Calu3 (cell line): ENCODE measurements around the gene VEGFB. TPM values are rescaled to one million over a fixed set of nuclear protein-coding genes. Genes with fewer than 3 reads are reported as not detected.

Experiments
- BruUV-seq: library from RNA; stranded (reverse); fragments of 400-500 nt; replicated peaks from 2 replicates; lab custom pipeline; 2021; lab: Mats Ljungman, UMichigan
- CTCF ChIA-PET: fragments of 300-600 bp; sonication (Branson Sonifier 250); formaldehyde crosslinking; loops from one replicate; lab custom pipeline; 2022; ENCODE audit warnings: antibody characterized with exemption; lab: Charles Lee
- DNase-seq: peaks from one replicate; pipeline ENCODE4 v3.0.0; 2022
- H3K27ac Mint-ChIP-seq: one replicate; pipeline ENCODE4 v1.8.0; 2022; ENCODE audit warnings: mixed read lengths; ENCODE audit not compliant: unreplicated experiment
- H3K27me3 Mint-ChIP-seq: one replicate; pipeline ENCODE4 v1.8.0; 2022; ENCODE audit warnings: mixed read lengths; ENCODE audit not compliant: unreplicated experiment
- H3K36me3 Mint-ChIP-seq: one replicate; pipeline ENCODE4 v1.8.0; 2022; ENCODE audit warnings: mild to moderate bottlenecking, moderate library complexity, mixed read lengths; ENCODE audit not compliant: insufficient read depth, unreplicated experiment
- H3K4me1 Mint-ChIP-seq: one replicate; pipeline ENCODE4 v1.8.0; 2022; ENCODE audit warnings: mild to moderate bottlenecking, low read depth, mixed read lengths; ENCODE audit not compliant: unreplicated experiment
- H3K4me3 Mint-ChIP-seq: one replicate; pipeline ENCODE4 v1.8.0; 2022; ENCODE audit warnings: mild to moderate bottlenecking, low read depth, moderate library complexity, mixed read lengths; ENCODE audit not compliant: unreplicated experiment
- H3K9me3 Mint-ChIP-seq: one replicate; pipeline ENCODE4 v1.8.0; 2022; ENCODE audit warnings: low read depth, mixed read lengths; ENCODE audit not compliant: unreplicated experiment
- CTCF ChIP-seq: fragments of 200-600 bp; IDR thresholded peaks from one replicate; pipeline ENCODE4 v1.8.0; 2022; ENCODE audit warnings: antibody characterized with exemption; ENCODE audit not compliant: unreplicated experiment
- intact Hi-C: fragments of 100-400 bp; cut with micrococcal nuclease; formaldehyde crosslinking; loops from one replicate; pipeline ENCODE4 v1.10.0; 2022; ENCODE audit not compliant: unreplicated experiment
- total RNA-seq: library from RNA; stranded (reverse); gene quantifications from 2 replicates; pipeline ENCODE4 v1.2.3, GENCODE V29; 2022

Gene VEGFB
- total RNA-seq, 1 experiment from 2014 or later = 91.5 TPM

DNA sequence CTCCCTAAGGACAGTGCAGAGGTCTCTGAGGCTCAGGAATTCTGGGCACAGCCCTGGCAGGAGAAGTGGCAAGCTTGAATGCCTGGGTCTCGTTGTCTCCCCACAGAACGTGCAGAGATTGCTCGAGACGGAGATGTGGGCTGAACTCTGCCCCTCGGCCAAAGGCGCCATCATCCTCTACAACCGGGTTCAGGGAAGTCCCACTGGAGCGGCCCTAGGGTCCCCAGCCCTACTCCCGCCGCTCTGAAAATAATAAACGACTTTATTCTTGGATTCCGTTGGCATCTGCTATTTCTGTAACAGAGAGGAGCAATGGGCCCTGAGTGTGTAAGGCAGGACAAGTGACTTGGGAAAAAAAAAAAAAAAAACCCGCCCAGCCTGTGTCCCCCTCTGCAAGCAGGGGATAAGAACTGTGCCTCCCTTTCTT is 4.6 kb upstream of the VEGFB start:
- no peaks in the 10 kb centered on the region for H3K9me3 Mint-ChIP-seq
- intact Hi-C loops = no loop called here
- peak overlapping the region; percentile 50 for H3K27ac Mint-ChIP-seq
- CTCF ChIA-PET = interaction anchor here (0.6 to 0.8 kb wide), 3 partner anchors 45 to 442 kb away, joined by 3 to 7 read pairs (median 4); no protein-coding TSS in a partner anchor
- no peak for TF ChIP-seq CTCF
- H3K36me3 Mint-ChIP-seq = peaks cover 81% of the 10 kb centered on the region
- no peak for DNase-seq
- no TSS peak for BruUV-seq
- peak overlapping the region; percentile 92 for H3K4me3 Mint-ChIP-seq
- no peaks in the 10 kb centered on the region for H3K27me3 Mint-ChIP-seq
- H3K4me1 Mint-ChIP-seq = peaks cover 7% of the 10 kb centered on the region

DNA sequence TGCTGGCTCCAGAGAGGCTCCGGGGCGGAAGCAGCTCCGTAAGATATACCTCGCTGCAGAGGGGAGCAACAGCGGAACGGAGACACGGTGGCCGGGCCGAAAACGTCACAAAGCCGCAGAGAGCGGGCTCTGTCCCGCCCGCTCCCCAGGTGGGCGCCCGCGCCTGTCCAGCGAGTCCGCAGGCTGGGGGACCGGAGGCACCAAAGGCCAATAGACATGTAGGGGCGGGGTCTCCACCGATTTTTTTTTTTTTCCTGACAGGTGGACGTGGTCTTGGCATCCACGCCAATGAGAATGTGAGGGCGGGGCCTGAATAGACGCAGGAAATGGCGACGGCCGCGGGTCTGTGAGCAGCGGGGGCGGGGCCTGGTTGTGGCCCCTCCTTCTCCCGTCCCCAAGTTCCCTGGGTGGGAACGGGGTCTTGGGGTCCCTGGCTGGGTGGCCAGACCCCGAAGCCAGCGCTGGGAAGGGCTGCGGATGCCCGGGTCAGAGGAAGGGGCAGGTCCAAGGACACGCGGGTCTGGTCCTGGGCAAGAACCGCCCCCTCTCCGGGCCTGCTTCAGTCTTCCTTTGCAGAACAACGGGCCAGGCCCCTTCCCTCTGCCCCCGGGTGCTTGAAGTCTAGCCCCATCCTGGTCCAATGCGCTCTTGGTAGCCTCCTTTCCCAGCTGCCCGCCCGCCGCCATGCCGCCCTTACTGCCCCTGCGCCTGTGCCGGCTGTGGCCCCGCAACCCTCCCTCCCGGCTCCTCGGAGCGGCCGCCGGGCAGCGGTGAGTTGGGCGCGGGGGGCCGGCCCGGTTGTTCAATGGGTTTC is 4.0 kb upstream of the VEGFB start, which contains the start of gene DNAJC4:
DNAJC4 (plus strand) TSS at position 378 of the 814 bp plus-strand sequence; CDS start at position 685, 307 bp downstream.
- H3K36me3 Mint-ChIP-seq = peaks cover 81% of the 10 kb centered on the region
- CTCF ChIA-PET = interaction anchor here (0.5 to 0.6 kb wide), 3 partner anchors 14 to 442 kb away, joined by 3 to 4 read pairs (median 3); no protein-coding TSS in a partner anchor
- H3K4me3 Mint-ChIP-seq = peak within 1 kb of the TSS; percentile 92
- intact Hi-C loops = no loop called here
- H3K27ac Mint-ChIP-seq = peak within 1 kb of the TSS; percentile 50
- TF ChIP-seq CTCF = no peak
- peak; percentile 94 for DNase-seq
- no peaks in the 10 kb centered on the region for H3K9me3 Mint-ChIP-seq
- BruUV-seq = no TSS peak
- peaks cover 7% of the 10 kb centered on the region for H3K4me1 Mint-ChIP-seq
- no peaks in the 10 kb centered on the region for H3K27me3 Mint-ChIP-seq

GRCh38 chr11:64230985-64231365 is 3.4 kb upstream of the VEGFB start:
- Mint-ChIP-seq H3K27ac (no peak overlapping the region), H3K4me1 (peaks cover 7% of the 10 kb centered on the region), H3K9me3 (no peaks in the 10 kb centered on the region), H3K36me3 (peaks cover 81% of the 10 kb centered on the region), H3K4me3 (peak overlapping the region; percentile 92), H3K27me3 (no peaks in the 10 kb centered on the region)
- TF ChIP-seq CTCF = no peak
- intact Hi-C loops = no loop called here
- no TSS peak for BruUV-seq
- no peak for DNase-seq
- CTCF ChIA-PET = interaction anchor here (0.6 kb wide), 1 partner anchor 548 kb away, joined by 3 read pairs; no protein-coding TSS in a partner anchor

DNA sequence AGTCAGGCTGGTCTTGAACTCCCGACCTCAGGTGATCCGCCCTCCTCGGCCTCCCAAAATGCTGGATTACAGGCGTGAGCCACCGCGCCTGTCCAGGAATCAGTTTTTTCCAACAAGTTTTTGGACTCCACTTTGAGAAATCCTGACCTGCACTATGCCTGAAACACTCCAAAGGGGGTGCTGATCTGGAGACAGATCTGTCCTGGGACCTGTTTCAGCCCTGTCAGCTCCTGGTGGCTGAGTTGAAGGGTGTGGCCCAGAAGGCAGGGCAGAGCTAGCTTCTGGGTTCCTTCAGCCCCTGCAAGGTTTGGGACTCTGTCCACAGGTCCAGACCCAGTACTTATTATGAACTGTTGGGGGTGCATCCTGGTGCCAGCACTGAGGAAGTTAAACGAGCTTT is 2.8 kb upstream of the VEGFB start:
- Mint-ChIP-seq H3K4me3 (peak overlapping the region; percentile 92), H3K27me3 (no peaks in the 10 kb centered on the region), H3K36me3 (peaks cover 81% of the 10 kb centered on the region), H3K9me3 (no peaks in the 10 kb centered on the region), H3K27ac (no peak overlapping the region), H3K4me1 (peaks cover 8% of the 10 kb centered on the region)
- DNase-seq = no peak
- TF ChIP-seq CTCF = no peak
- intact Hi-C loops = no loop called here
- no TSS peak for BruUV-seq
- CTCF ChIA-PET = interaction anchor here (0.6 kb wide), 1 partner anchor 548 kb away, joined by 3 read pairs; no protein-coding TSS in a partner anchor
